Measurements from ENCODE around the gene STAP2. TPM values are rescaled to one million over a fixed set of nuclear protein-coding genes. Genes with fewer than 3 reads are reported as not detected.

The STAP2 gene
- total RNA-seq, 1 experiment from 2014 or later, result 20.3 TPM

GRCh38 chr19:4303819-4304537 lies 34.6 kb downstream of the STAP2 start:
- TF ChIP-seq CTCF (IDR thresholded peaks at IDR 0.05; ENCODE audit: unreplicated experiment), result no peak
- ChIA-PET CTCF (interaction anchor here (1.2 kb wide), 1 partner anchor 37 kb away, joined by 3 read pairs; no protein-coding TSS in a partner anchor), POLR2A (no interaction called here)
- Mint-ChIP-seq H3K27me3 (ENCODE audit: insufficient read depth, unreplicated experiment) (peaks cover 20% of the 10 kb centered on the region), H3K9me3 (ENCODE audit: unreplicated experiment) (no peaks in the 10 kb centered on the region), H3K4me1 (ENCODE audit: insufficient read depth, unreplicated experiment) (no peaks in the 10 kb centered on the region), H3K4me3 (ENCODE audit: unreplicated experiment) (no peak overlapping the region), H3K27ac (ENCODE audit: low read depth, unreplicated experiment) (no peak overlapping the region), H3K36me3 (ENCODE audit: insufficient read depth, unreplicated experiment) (no peaks in the 10 kb centered on the region)
- no peak for DNase-seq (ENCODE audit: unreplicated experiment)
- no TSS peak for BruUV-seq (replicated peaks)
- intact Hi-C loops (cut with micrococcal nuclease), result no loop called here

GRCh38 chr19:4302243-4302640 lies 36.4 kb downstream of the STAP2 start, which contains the start of gene TMIGD2:
Gene TMIGD2, minus strand, starts transcription at chr19:4302389. Its CDS starts 4 bp downstream, at chr19:4302385.
- H3K36me3 Mint-ChIP-seq (ENCODE audit: insufficient read depth, unreplicated experiment), result no peaks in the 10 kb centered on the region
- no peak for DNase-seq (ENCODE audit: unreplicated experiment)
- H3K27me3 Mint-ChIP-seq (ENCODE audit: insufficient read depth, unreplicated experiment), result peaks cover 20% of the 10 kb centered on the region
- H3K9me3 Mint-ChIP-seq (ENCODE audit: unreplicated experiment), result no peaks in the 10 kb centered on the region
- ChIA-PET POLR2A (no interaction called here), CTCF (interaction anchor here (0.6 kb wide), 1 partner anchor 12 kb away, joined by 3 read pairs; no protein-coding TSS in a partner anchor)
- H3K4me3 Mint-ChIP-seq (ENCODE audit: unreplicated experiment), result no peak within 1 kb of the TSS
- H3K27ac Mint-ChIP-seq (ENCODE audit: low read depth, unreplicated experiment), result no peak within 1 kb of the TSS
- TF ChIP-seq CTCF (IDR thresholded peaks at IDR 0.05; ENCODE audit: unreplicated experiment), result no peak
- intact Hi-C loops (cut with micrococcal nuclease), result no loop called here
- no TSS peak for BruUV-seq (replicated peaks)
- H3K4me1 Mint-ChIP-seq (ENCODE audit: insufficient read depth, unreplicated experiment), result no peaks in the 10 kb centered on the region

- H3K27ac Mint-ChIP-seq (ENCODE audit: low read depth, unreplicated experiment), result no peak overlapping the region
- POLR2A ChIA-PET, result no interaction called here
- no peaks in the 10 kb centered on the region for H3K36me3 Mint-ChIP-seq (ENCODE audit: insufficient read depth, unreplicated experiment)
- intact Hi-C loops (cut with micrococcal nuclease), result no loop called here
- BruUV-seq (replicated peaks), result no TSS peak
- H3K4me1 Mint-ChIP-seq (ENCODE audit: insufficient read depth, unreplicated experiment), result no peaks in the 10 kb centered on the region
- TF ChIP-seq CTCF (IDR thresholded peaks at IDR 0.05; ENCODE audit: unreplicated experiment), result no peak
- no peak overlapping the region for H3K4me3 Mint-ChIP-seq (ENCODE audit: unreplicated experiment)
- peaks cover 15% of the 10 kb centered on the region for H3K27me3 Mint-ChIP-seq (ENCODE audit: insufficient read depth, unreplicated experiment)
- CTCF ChIA-PET, result interaction anchor here (0.6 kb wide), 1 partner anchor 12 kb away, joined by 3 read pairs; no protein-coding TSS in a partner anchor
- H3K9me3 Mint-ChIP-seq (ENCODE audit: unreplicated experiment), result no peaks in the 10 kb centered on the region
- no peak for DNase-seq (ENCODE audit: unreplicated experiment)
Observed at GRCh38 chr19:4301590-4302242, 36.9 kb downstream of the STAP2 start.

- Mint-ChIP-seq H3K27me3 (ENCODE audit: insufficient read depth, unreplicated experiment) (peaks cover 3% of the 10 kb centered on the region), H3K9me3 (ENCODE audit: unreplicated experiment) (no peaks in the 10 kb centered on the region), H3K27ac (ENCODE audit: low read depth, unreplicated experiment) (no peak overlapping the region), H3K36me3 (ENCODE audit: insufficient read depth, unreplicated experiment) (no peaks in the 10 kb centered on the region), H3K4me1 (ENCODE audit: insufficient read depth, unreplicated experiment) (no peaks in the 10 kb centered on the region), H3K4me3 (ENCODE audit: unreplicated experiment) (no peak overlapping the region)
- POLR2A ChIA-PET, result interaction anchor here (0.6 kb wide), 1 partner anchor 695 kb away, joined by 3 read pairs; no protein-coding TSS in a partner anchor
- TF ChIP-seq CTCF (IDR thresholded peaks at IDR 0.05; ENCODE audit: unreplicated experiment), result no peak
- intact Hi-C loops (cut with micrococcal nuclease), result no loop called here
- CTCF ChIA-PET, result no interaction called here
- no peak for DNase-seq (ENCODE audit: unreplicated experiment)
- BruUV-seq (replicated peaks), result no TSS peak
Observed at GRCh38 chr19:4300589-4300988, 38.0 kb downstream of the STAP2 start.
